ENCODE results near the gene TMEM255B.

Gene TMEM255B

GRCh38 chr13:113804017-113804702 is 45.1 kb downstream of the TMEM255B start:
- WGBS (ENCODE audit: extremely low coverage, insufficient coverage, low lambda C conversion rate), result no CpG with 5 or more reads among the region's 34 CpGs
- Histone ChIP-seq H3K23ac (ENCODE audit: low read length) (no peak overlapping the region), H2BK5ac (ENCODE audit: low read length) (no peak overlapping the region), H3K79me2 (ENCODE audit: control insufficient read depth, insufficient read depth, low read length) (no peaks in the 10 kb centered on the region), H3K27ac (ENCODE audit: low read depth, low read length) (no peak overlapping the region), H2BK15ac (replicated peaks; ENCODE audit: low read depth) (no peak overlapping the region), H3K4me1 (ENCODE audit: control insufficient read depth, low read depth, low read length) (no peaks in the 10 kb centered on the region), H3K18ac (ENCODE audit: low read length) (no peak overlapping the region), H3K4me3 (ENCODE audit: low read length) (no peak overlapping the region), H3K4ac (ENCODE audit: low read depth, low read length) (no peak overlapping the region), H3K9ac (ENCODE audit: low read length) (no peak overlapping the region), H4K8ac (ENCODE audit: low read depth, low read length) (no peak overlapping the region), H3K56ac (ENCODE audit: low read length) (no peak overlapping the region), H3K36me3 (ENCODE audit: control insufficient read depth, insufficient read depth, low read length) (no peaks in the 10 kb centered on the region), H3K4me2 (ENCODE audit: low read length) (no peak overlapping the region), H4K5ac (ENCODE audit: low read length) (no peak overlapping the region), H3K79me1 (ENCODE audit: low read length) (no peaks in the 10 kb centered on the region), H2AK5ac (ENCODE audit: low read length) (no peak overlapping the region), H3K27me3 (ENCODE audit: insufficient read depth, low read length, poor library complexity) (no peaks in the 10 kb centered on the region), H2BK120ac (ENCODE audit: low read depth, low read length) (no peak overlapping the region)
- DNase-seq, result no peak

- H2AK5ac ChIP-seq (ENCODE audit: low read length), result no peak overlapping the region
- WGBS (ENCODE audit: extremely low coverage, insufficient coverage, low lambda C conversion rate), result no CpG with 5 or more reads among the region's 39 CpGs
- no peak for DNase-seq
- no peaks in the 10 kb centered on the region for H3K36me3 ChIP-seq (ENCODE audit: control insufficient read depth, insufficient read depth, low read length)
- H4K5ac ChIP-seq (ENCODE audit: low read length), result no peak overlapping the region
- H3K79me2 ChIP-seq (ENCODE audit: control insufficient read depth, insufficient read depth, low read length), result no peaks in the 10 kb centered on the region
- no peak overlapping the region for H3K56ac ChIP-seq (ENCODE audit: low read length)
- H3K9ac ChIP-seq (ENCODE audit: low read length), result no peak overlapping the region
- H2BK15ac ChIP-seq (replicated peaks; ENCODE audit: low read depth), result no peak overlapping the region
- H3K79me1 ChIP-seq (ENCODE audit: low read length), result no peaks in the 10 kb centered on the region
- H3K23ac ChIP-seq (ENCODE audit: low read length), result no peak overlapping the region
- H3K18ac ChIP-seq (ENCODE audit: low read length), result no peak overlapping the region
- H3K4me1 ChIP-seq (ENCODE audit: control insufficient read depth, low read depth, low read length), result no peaks in the 10 kb centered on the region
- no peak overlapping the region for H4K8ac ChIP-seq (ENCODE audit: low read depth, low read length)
- H2BK120ac ChIP-seq (ENCODE audit: low read depth, low read length), result no peak overlapping the region
- no peak overlapping the region for H3K4ac ChIP-seq (ENCODE audit: low read depth, low read length)
- H3K27me3 ChIP-seq (ENCODE audit: insufficient read depth, low read length, poor library complexity), result no peaks in the 10 kb centered on the region
- H3K27ac ChIP-seq (ENCODE audit: low read depth, low read length), result no peak overlapping the region
- H2BK5ac ChIP-seq (ENCODE audit: low read length), result no peak overlapping the region
- no peak overlapping the region for H3K4me2 ChIP-seq (ENCODE audit: low read length)
- H3K4me3 ChIP-seq (ENCODE audit: low read length), result no peak overlapping the region
Measured at GRCh38 chr13:113804703-113805430, 45.8 kb downstream of the TMEM255B start.

- no peaks in the 10 kb centered on the region for H3K79me2 ChIP-seq (ENCODE audit: control insufficient read depth, insufficient read depth, low read length)
- no peak overlapping the region for H3K18ac ChIP-seq (ENCODE audit: low read length)
- H3K4me1 ChIP-seq (ENCODE audit: control insufficient read depth, low read depth, low read length), result no peaks in the 10 kb centered on the region
- no peak overlapping the region for H2AK5ac ChIP-seq (ENCODE audit: low read length)
- no peak overlapping the region for H4K8ac ChIP-seq (ENCODE audit: low read depth, low read length)
- H3K4ac ChIP-seq (ENCODE audit: low read depth, low read length), result no peak overlapping the region
- no peak overlapping the region for H3K4me2 ChIP-seq (ENCODE audit: low read length)
- H3K36me3 ChIP-seq (ENCODE audit: control insufficient read depth, insufficient read depth, low read length), result no peaks in the 10 kb centered on the region
- H2BK120ac ChIP-seq (ENCODE audit: low read depth, low read length), result no peak overlapping the region
- no peak overlapping the region for H3K27ac ChIP-seq (ENCODE audit: low read depth, low read length)
- no peak overlapping the region for H2BK15ac ChIP-seq (replicated peaks; ENCODE audit: low read depth)
- H2BK5ac ChIP-seq (ENCODE audit: low read length), result no peak overlapping the region
- no peak overlapping the region for H4K5ac ChIP-seq (ENCODE audit: low read length)
- no peak overlapping the region for H3K4me3 ChIP-seq (ENCODE audit: low read length)
- no CpG with 5 or more reads among the region's 27 CpGs for WGBS (ENCODE audit: extremely low coverage, insufficient coverage, low lambda C conversion rate)
- no peak overlapping the region for H3K56ac ChIP-seq (ENCODE audit: low read length)
- no peaks in the 10 kb centered on the region for H3K79me1 ChIP-seq (ENCODE audit: low read length)
- no peak for DNase-seq
- no peak overlapping the region for H3K9ac ChIP-seq (ENCODE audit: low read length)
- no peaks in the 10 kb centered on the region for H3K27me3 ChIP-seq (ENCODE audit: insufficient read depth, low read length, poor library complexity)
- peak overlapping the region; percentile 24 for H3K23ac ChIP-seq (ENCODE audit: low read length)
Measured at GRCh38 chr13:113805431-113806103, 46.5 kb downstream of the TMEM255B start.

GRCh38 chr13:113806104-113806471 is 47.1 kb downstream of the TMEM255B start:
- Histone ChIP-seq H3K27me3 (ENCODE audit: insufficient read depth, low read length, poor library complexity) (no peaks in the 10 kb centered on the region), H4K5ac (ENCODE audit: low read length) (no peak overlapping the region), H2BK5ac (ENCODE audit: low read length) (no peak overlapping the region), H2AK5ac (ENCODE audit: low read length) (no peak overlapping the region), H3K79me1 (ENCODE audit: low read length) (no peaks in the 10 kb centered on the region), H3K79me2 (ENCODE audit: control insufficient read depth, insufficient read depth, low read length) (no peaks in the 10 kb centered on the region), H3K23ac (ENCODE audit: low read length) (no peak overlapping the region), H2BK120ac (ENCODE audit: low read depth, low read length) (no peak overlapping the region), H3K4me2 (ENCODE audit: low read length) (no peak overlapping the region), H3K27ac (ENCODE audit: low read depth, low read length) (no peak overlapping the region), H3K9ac (ENCODE audit: low read length) (no peak overlapping the region), H3K4ac (ENCODE audit: low read depth, low read length) (no peak overlapping the region), H3K4me3 (ENCODE audit: low read length) (no peak overlapping the region), H4K8ac (ENCODE audit: low read depth, low read length) (no peak overlapping the region), H3K18ac (ENCODE audit: low read length) (no peak overlapping the region), H3K36me3 (ENCODE audit: control insufficient read depth, insufficient read depth, low read length) (no peaks in the 10 kb centered on the region), H2BK15ac (replicated peaks; ENCODE audit: low read depth) (no peak overlapping the region), H3K4me1 (ENCODE audit: control insufficient read depth, low read depth, low read length) (no peaks in the 10 kb centered on the region), H3K56ac (ENCODE audit: low read length) (no peak overlapping the region)
- no CpG with 5 or more reads among the region's 11 CpGs for WGBS (ENCODE audit: extremely low coverage, insufficient coverage, low lambda C conversion rate)
- DNase-seq, result no peak

GRCh38 chr13:113806526-113806925 is 47.5 kb downstream of the TMEM255B start:
- H2BK15ac ChIP-seq (replicated peaks; ENCODE audit: low read depth), result no peak overlapping the region
- H3K79me1 ChIP-seq (ENCODE audit: low read length), result no peaks in the 10 kb centered on the region
- H4K5ac ChIP-seq (ENCODE audit: low read length), result no peak overlapping the region
- H3K4ac ChIP-seq (ENCODE audit: low read depth, low read length), result no peak overlapping the region
- no peak overlapping the region for H3K18ac ChIP-seq (ENCODE audit: low read length)
- H3K4me3 ChIP-seq (ENCODE audit: low read length), result no peak overlapping the region
- no peak overlapping the region for H3K27ac ChIP-seq (ENCODE audit: low read depth, low read length)
- H3K9ac ChIP-seq (ENCODE audit: low read length), result no peak overlapping the region
- H3K56ac ChIP-seq (ENCODE audit: low read length), result no peak overlapping the region
- no peak overlapping the region for H2BK5ac ChIP-seq (ENCODE audit: low read length)
- H3K23ac ChIP-seq (ENCODE audit: low read length), result no peak overlapping the region
- WGBS (ENCODE audit: extremely low coverage, insufficient coverage, low lambda C conversion rate), result no CpG with 5 or more reads among the region's 13 CpGs
- H3K4me1 ChIP-seq (ENCODE audit: control insufficient read depth, low read depth, low read length), result no peaks in the 10 kb centered on the region
- H2AK5ac ChIP-seq (ENCODE audit: low read length), result no peak overlapping the region
- H4K8ac ChIP-seq (ENCODE audit: low read depth, low read length), result no peak overlapping the region
- H3K4me2 ChIP-seq (ENCODE audit: low read length), result no peak overlapping the region
- no peaks in the 10 kb centered on the region for H3K27me3 ChIP-seq (ENCODE audit: insufficient read depth, low read length, poor library complexity)
- H3K79me2 ChIP-seq (ENCODE audit: control insufficient read depth, insufficient read depth, low read length), result no peaks in the 10 kb centered on the region
- H2BK120ac ChIP-seq (ENCODE audit: low read depth, low read length), result no peak overlapping the region
- no peaks in the 10 kb centered on the region for H3K36me3 ChIP-seq (ENCODE audit: control insufficient read depth, insufficient read depth, low read length)
- no peak for DNase-seq
